GM21528 (cell line): Measurements from ENCODE around the gene KCP.

Experiments
- ATAC-seq: cut with Tn5 transposase; IDR thresholded peaks from one replicate; pipeline ENCODE4 v1.9.1; 2021; ENCODE audit warnings: mild to moderate bottlenecking, moderate library complexity; ENCODE audit not compliant: unreplicated experiment, low FRiP score

The KCP gene

GRCh38 chr7:128939075-128939860, 28.8 kb upstream of the KCP start:
- no peak for ATAC-seq

GRCh38 chr7:128938544-128939074, 28.1 kb upstream of the KCP start:
- no peak for ATAC-seq

GRCh38 chr7:128937647-128938543, 27.4 kb upstream of the KCP start, which contains the start of gene IRF5:
TSS of gene IRF5 (plus strand) at chr7:128937927. CDS start at chr7:128942082, 4,155 bp downstream.
- ATAC-seq = no peak

- ATAC-seq = no peak
Measured at GRCh38 chr7:128937271-128937646, 26.8 kb upstream of the KCP start.

GRCh38 chr7:128936798-128937197, 26.3 kb upstream of the KCP start:
- ATAC-seq = no peak

- no peak for ATAC-seq
Measured at GRCh38 chr7:128935342-128935730, 24.8 kb upstream of the KCP start.

- ATAC-seq = no peak
Measured at GRCh38 chr7:128934361-128935341, 24.1 kb upstream of the KCP start.

- no peak for ATAC-seq
Measured at GRCh38 chr7:128933180-128933891, 22.8 kb upstream of the KCP start.

GRCh38 chr7:128932862-128933179, 22.3 kb upstream of the KCP start:
- no peak for ATAC-seq

- ATAC-seq = no peak
Measured at GRCh38 chr7:128931965-128932861, 21.7 kb upstream of the KCP start.

GRCh38 chr7:128931190-128931798, 20.8 kb upstream of the KCP start:
- ATAC-seq = no peak

- ATAC-seq = no peak
Measured at GRCh38 chr7:128928882-128929788, 18.6 kb upstream of the KCP start.

- ATAC-seq = no peak
Measured at GRCh38 chr7:128928159-128928813, 17.8 kb upstream of the KCP start.

- no peak for ATAC-seq
Measured at GRCh38 chr7:128924707-128925588, 14.4 kb upstream of the KCP start.

- ATAC-seq = no peak
Measured at GRCh38 chr7:128923411-128923800, 12.9 kb upstream of the KCP start.
